ENCODE data around the gene TBPL1. TPM values are rescaled to one million over a fixed set of nuclear protein-coding genes. Genes with fewer than 3 reads are reported as not detected.

The TBPL1 gene
- total RNA-seq, 1 donor from 2014 or later, result 32.0 TPM

Other genes starting within 250 kb of the TBPL1 start
- gene TCF21, start 64.1 kb upstream of the TBPL1 start, total RNA-seq, result not detected in 2 replicates
- gene SLC2A12, start 99.4 kb downstream of the TBPL1 start, total RNA-seq, result 34.9 and 43.1 TPM in 2 replicates

Measured in dermis blood vessel endothelial cell (primary cell).